Measurements from ENCODE around the gene BMPER.

GRCh38 chr7:33981226-33981625 is 75.9 kb downstream of the BMPER start:
- TF ChIP-seq CTCF (conservative IDR thresholded peaks at IDR 0.05; ENCODE audit: low read depth, low read length), result no peak
- no peak for TF ChIP-seq EZH2 (IDR thresholded peaks at IDR 0.05; ENCODE audit: borderline replicate concordance, low read depth, low read length, poor library complexity, severe bottlenecking)
